Activated CD4-positive, alpha-beta T cell treated with anti-CD3 and anti-CD28 coated beads for 1 hour (primary cell): ENCODE measurements around the gene MYO16.

Experiments used
- DNase-seq: peaks from one replicate; pipeline ENCODE4 v3.0.0-alpha.2; 2020

The MYO16 gene

DNA sequence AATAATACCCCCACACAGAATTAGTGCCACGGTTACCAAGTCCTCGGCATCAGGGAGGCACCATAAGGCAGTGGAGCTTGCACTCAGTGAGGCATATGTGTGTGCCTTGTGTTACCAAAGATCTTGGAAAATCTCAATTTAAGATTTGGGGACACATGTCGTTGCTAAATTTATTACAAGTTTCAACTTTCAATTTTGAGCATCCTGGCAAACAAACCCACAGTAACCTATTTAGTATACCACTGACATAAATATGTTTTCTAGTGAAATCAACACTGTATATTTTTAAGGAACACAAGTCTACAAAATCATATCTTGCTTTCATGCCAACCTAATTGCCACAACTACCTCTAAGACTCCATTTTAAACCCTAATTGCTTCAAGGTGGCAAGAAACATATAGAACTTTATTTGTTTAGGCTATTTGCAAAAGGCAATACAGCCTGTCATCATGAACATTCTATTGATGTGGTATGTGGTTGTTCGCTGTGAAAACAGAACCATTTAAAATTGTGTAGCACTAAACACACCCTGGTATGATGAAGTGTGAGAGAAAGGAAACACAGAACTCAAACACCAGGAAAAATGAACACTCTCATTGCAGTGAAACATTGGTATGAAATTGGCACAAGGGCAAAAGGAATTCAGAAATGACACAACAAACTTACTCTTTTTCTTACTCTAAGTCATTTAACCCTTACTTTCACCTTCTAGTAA, 625.9 kb downstream of the MYO16 start:
- DNase-seq: no peak

DNA sequence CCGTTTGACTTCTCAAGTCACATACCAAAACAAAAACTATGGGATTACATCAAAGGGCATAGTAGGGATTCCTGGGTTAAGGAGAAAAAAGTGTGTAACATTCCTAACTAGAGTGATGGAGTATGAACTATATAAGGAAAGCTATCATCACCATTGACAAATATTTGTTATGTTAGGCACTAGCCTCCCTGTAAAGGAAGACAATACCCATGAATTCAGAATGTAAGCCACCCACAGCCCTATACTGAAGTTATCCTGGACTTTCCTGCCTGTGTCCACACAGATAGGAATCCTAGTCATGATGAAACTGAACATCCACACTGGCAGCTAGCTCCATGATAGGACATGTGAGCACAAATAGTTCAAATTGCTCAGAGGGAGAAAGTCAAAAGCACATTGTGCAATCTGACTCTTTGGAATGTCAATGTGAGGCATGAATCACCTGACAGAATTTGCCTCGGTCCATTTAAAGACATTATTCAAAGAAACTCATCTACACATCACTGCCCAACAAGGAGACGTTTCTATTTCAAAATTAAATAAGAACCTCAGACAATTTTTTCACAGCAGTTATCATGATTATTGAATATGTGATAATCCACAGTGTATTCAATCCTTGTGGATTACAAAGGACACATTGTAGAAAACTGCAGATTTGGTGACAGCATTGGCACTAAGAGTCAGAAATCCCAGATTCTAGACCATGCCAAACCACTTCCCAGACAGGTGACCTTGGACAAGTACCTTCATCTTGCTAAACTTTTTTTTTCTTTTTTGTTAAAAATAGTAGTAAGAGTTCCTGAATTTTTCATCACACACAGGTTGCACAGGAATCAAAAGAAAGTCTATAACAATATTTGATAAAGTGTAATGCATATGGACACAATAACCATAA, 627.7 kb downstream of the MYO16 start:
- DNase-seq: no peak
